SW 1271 (cell line): Measurements from ENCODE around the gene SLC26A1.

Experiments used
- DNase-seq, 2 experiments: peaks; one replicate each; lab custom pipeline; 2025; lab: John Stamatoyannopoulos, UW

SLC26A1 gene

DNA sequence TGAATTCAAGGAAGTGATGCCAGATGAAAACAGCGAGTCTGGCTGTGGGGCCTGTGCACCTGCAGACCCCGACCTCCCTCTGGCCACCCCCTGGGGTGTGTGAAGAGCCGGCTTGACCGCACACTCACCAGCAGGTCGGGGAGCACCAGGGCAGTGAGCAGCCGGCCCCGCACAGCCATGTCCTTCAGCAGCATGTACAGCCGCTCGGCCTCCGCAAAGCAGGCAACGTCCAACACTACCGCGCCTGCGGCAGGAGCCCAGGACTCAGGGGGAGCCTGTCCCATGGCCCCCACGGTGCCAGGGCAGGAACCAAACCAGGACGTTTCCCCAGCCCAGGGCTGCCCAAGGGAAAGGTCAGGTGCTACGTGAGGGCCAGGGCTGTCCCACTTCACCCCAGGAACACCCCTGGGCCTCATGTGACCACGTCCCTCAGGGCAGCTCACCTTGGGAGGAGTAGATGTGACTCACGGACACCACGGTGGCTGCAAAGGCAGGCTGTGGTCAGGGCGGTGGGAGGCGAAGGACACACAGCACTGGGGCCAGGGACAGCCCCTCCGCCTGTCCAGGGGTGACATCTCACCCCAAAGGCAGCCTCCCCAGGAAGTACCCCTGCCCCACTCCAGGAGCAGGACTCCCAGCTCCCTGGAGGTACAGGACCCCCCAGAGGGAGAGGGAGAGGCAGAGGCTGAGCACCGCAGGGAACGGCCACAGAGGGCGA, 28.0 kb downstream of the SLC26A1 start:
- DNase-seq, result no peak

DNA sequence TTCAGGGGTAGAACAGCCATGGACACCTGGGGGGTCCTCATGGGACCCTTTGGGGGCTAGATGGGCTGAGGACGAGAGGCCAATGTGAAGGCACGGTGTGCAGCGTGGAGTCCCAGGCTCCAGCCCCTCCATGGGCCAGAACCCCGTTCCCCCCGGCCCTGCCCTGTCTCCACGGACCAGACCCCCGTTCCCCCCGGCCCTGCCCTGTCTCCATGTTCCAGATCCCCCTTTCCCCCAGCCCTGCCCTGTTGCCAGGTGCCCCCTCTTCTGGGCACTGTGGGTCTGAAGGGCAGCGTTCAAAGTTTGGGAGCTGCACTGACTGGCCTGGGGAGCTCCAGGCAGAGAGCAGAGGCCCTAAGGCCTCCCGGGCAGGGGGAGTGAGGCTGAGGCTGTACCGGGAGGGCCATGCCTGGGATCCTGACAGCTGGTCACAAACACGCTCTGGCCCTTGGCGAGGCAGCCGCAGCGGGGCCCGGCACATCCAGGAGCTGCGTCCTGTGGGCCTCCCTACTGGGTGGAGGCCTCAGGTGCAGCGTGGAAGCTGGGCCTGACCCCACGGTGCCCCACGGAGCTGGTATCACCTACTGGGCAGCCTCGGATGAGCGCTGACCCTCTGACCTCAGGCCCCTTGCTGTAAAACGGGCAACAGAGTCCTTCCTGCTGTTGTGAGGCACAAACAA, 28.7 kb downstream of the SLC26A1 start:
- DNase-seq, result no peak

- DNase-seq, result no peak
These were observed 29.7 kb downstream of the SLC26A1 start for GRCh38 chr4:963276-964225.

DNA sequence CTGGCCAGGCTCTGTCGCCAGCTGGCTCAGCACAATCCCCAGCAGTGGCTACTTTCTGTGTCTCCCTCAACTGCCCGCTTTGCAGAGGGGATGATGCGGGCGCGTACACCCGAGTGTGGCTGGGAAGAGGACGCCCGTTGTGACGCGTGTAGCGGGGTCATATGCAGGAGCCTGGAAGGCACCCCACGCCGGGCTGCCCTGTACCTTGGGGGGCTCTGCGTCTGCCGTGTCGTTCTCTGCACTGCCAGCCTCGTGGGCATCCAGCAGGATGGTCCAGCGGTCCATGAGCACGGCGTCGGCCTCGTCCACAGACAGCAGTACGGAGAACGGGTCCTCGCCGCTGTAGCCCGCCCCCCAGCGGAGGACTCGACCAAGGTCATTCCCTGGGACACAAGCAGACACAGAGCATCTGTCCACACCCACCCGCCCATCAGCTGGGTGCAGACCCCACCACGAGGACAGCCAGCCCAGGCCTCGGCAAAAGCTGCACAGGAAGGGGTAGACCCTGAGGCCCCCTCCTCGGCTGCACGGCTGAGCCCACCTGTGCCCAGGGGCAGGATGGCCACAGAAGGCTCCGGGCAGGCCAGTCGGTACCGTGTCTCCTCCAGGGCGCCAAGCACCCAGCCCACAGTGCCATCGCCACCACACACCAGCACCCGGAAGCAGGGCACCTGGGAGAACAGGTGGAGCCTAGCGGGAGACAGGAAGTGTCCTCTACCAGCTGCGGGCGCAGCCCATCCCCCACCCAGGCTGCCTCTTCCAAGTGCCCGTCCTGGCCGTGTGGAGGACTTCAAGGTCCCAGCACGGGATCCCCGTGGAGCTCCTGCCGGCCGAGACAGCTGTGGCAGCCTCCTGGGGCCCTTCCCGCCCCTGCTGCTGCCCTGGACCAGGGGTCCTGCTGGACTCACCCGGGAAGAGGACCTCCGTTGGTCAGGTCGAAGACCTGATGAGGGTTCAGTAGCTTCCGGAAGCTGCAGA, 30.7 kb downstream of the SLC26A1 start:
- no peak for DNase-seq

- no peak for DNase-seq
These were observed 31.6 kb downstream of the SLC26A1 start for GRCh38 chr4:961351-962230.

DNA sequence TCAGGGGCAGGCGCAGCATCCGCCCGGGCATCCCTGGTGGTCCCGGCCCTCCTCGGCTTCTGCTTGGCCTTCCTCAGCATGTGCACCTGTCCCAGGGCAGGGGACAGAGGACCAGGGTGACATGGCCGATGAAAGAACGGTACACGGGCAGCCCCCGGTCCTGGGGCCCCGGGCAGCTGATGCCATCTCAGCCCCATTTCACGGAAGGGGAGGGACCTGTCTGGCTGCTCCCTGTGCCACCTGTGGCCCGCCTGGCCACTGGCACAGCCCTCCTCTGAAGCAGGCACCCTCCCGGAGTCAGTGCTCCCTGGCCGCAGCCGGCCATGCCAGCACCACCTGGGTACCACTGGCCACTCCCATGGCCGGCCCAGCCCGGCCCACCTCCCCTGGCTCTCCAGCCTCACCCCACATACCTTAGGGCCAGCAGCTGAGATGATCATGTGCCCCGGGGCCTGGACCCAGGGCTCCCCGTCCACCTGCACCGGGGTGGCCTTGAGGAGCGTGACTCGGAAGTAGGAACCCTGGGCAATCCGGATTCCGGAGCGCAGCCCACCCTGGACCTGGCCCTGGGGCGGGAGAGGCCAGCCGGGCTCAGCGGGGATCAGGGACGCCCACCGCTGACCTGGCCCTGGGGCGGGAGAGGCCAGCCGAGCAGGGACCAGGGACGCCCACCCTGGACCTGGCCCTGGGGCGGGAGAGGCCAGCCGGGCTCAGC, 32.4 kb downstream of the SLC26A1 start:
- no peak for DNase-seq

GRCh38 chr4:960140-960635, 33.0 kb downstream of the SLC26A1 start:
- DNase-seq, result no peak

DNA sequence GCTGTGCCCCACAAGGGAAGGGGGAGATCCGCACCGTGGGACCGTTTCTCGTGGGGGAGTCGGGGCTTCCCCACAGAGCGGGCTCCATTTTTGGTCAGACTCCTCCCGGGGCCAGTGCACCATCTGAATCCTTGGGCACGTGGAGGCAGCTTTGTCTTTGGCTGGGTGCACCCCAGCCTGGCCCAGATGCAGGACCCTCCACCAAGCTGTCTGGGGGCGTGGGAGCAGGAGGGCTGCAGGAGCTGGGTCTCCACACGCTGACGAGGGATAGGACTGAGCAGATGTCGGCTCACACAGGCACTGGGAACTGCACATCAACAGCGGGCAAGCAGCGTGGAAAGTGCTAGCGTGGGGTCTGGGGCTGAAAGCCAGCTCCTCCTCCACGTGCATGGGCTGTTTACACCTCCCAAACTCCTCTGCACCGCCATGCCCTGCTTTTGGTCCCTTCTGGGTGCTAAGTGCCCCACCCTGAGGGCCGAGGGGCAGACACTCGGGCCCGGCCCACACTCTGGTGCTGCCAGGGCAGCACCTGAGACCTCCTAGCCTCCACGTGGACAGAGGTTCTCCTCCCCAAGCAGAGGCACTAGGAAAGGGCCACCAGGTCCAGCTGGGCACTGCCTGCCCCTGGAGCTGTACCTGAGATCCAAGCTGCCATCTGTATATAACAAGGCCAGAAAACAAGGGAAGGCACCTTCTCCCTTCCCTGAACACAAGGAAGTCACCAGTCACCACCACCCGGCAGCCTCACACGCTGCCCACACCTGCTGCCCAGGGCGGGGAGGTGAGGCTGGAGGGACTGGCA, 33.7 kb downstream of the SLC26A1 start:
- no peak for DNase-seq

DNA sequence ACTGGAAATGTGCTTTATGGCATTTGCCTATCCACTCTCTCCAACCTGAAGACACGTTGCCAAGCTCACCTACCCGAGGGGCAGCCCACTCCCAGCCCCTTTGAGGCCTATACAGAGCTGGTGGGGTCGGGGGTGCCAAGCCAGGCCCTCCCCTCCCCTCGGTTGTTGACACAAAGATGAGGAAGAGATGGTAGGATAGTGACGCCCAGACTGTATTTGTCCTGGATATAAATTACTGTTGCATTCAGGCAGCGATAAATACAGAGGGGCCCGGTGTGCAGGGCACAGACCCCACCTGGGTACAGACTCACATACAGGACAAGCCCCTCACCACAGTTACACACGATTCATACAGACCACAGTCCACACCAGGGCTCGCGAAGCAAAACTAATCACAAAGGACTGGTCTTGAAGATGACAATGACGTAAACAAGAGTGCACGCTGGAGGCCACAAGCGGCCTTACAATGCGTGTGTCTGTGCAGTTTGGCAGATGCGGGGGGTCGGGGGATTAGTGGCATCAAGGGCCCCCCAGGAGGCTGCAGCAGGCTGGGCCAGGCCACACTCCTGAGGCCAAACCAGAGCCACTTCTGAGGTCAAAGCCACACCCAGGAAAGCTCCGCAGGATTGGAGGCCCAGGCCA, 34.4 kb downstream of the SLC26A1 start:
- no peak for DNase-seq

GRCh38 chr4:958314-958665, 34.9 kb downstream of the SLC26A1 start:
- DNase-seq, result no peak

- DNase-seq, result no peak
These were observed 35.5 kb downstream of the SLC26A1 start for GRCh38 chr4:957581-958313.

GRCh38 chr4:957231-957580, 36.0 kb downstream of the SLC26A1 start:
- DNase-seq, result no peak

- no peak for DNase-seq
These were observed 36.5 kb downstream of the SLC26A1 start for GRCh38 chr4:956531-957230.

- DNase-seq, result no peak
These were observed 37.2 kb downstream of the SLC26A1 start for GRCh38 chr4:955931-956381.

DNA sequence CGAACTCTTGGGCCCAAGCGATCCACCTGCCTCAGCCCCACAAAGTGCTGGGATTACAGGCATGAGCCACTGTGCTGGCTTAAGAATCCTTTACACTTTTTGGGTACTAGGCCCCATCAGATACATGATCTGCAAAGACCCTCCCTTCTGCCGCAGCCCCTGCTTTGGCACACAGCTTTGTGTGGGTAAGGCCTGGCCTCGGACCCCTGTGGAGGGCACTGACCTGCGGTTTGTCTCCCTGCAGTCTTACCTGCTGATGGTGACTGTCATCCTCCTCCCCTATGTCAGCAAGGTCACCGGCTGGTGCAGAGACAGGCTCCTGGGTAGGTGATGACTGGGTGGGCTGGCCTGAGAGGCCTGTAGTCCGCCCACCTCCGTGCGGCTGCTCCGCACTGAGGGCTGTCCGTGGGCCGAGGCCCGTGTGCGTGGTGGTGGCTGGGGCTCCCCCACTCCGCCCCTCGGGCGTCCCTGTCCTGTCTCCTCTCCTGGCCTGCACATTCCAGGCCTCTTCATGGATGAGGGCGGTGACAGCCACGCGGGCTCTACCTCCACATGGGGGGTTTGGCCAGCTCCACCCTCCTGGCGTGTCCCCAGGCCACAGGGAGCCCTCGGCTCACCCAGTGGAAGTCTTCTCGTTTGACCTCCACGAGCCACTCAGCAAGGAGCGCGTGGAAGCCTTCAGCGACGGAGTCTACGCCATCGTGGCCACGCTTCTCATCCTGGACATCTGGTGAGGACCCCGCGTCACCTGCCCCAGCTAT, 37.9 kb downstream of the SLC26A1 start:
- no peak for DNase-seq
